Liver (tissue), 3 donors: ENCODE measurements around the gene PLEKHA7.

ENCODE experiments used
- CTCF ChIP-seq: fragments of 150-350 bp; IDR thresholded peaks from 2 replicates; pipeline ENCODE4 v1.5.1; 2017; ENCODE audit warnings: improper control_type of control experiment, low read depth, low read length; ENCODE audit not compliant: missing input control
- FOXA1 ChIP-seq: IDR thresholded peaks from 2 replicates; pipeline ENCODE4 v1.6.1; 2016; ENCODE audit warnings: antibody characterized with exemption
- HNF4G ChIP-seq: IDR thresholded peaks from 2 replicates; pipeline ENCODE4 v1.6.1; 2016; ENCODE audit warnings: antibody characterized with exemption
- JUND ChIP-seq, 2 donors: IDR thresholded peaks; 2 replicates each; pipeline ENCODE4 v1.6.1; 2016; ENCODE audit warnings: antibody characterized with exemption in 2 of 2
- NR2F2 ChIP-seq: IDR thresholded peaks from 2 replicates; pipeline ENCODE4 v1.6.1; 2016; ENCODE audit warnings: antibody characterized with exemption
- REST ChIP-seq: IDR thresholded peaks from 2 replicates; pipeline ENCODE4 v1.6.1; 2016; ENCODE audit warnings: antibody characterized with exemption, mild to moderate bottlenecking
- SP1 ChIP-seq: IDR thresholded peaks from 2 replicates; pipeline ENCODE4 v1.6.1; 2018; ENCODE audit warnings: antibody characterized with exemption, mild to moderate bottlenecking
- YY1 ChIP-seq: IDR thresholded peaks from 2 replicates; pipeline ENCODE4 v1.6.1; 2016; ENCODE audit warnings: antibody characterized with exemption, mild to moderate bottlenecking
- ZBTB33 ChIP-seq: IDR thresholded peaks from 2 replicates; pipeline ENCODE4 v1.6.1; 2016; ENCODE audit warnings: antibody characterized with exemption
- donor health status: healthy.
- donor health status: healthy.

- TF ChIP-seq CTCF, result no peak
- TF ChIP-seq JUND (IDR thresholded peaks at IDR 0.05), result no peak
- no peak for TF ChIP-seq NR2F2
- TF ChIP-seq SP1, result no peak
- TF ChIP-seq HNF4G, result no peak
- no peak for TF ChIP-seq FOXA1
- no peak for TF ChIP-seq REST
- TF ChIP-seq ZBTB33, result no peak
- TF ChIP-seq YY1, result no peak
Measured at GRCh38 chr11:17021511-17021910, 7.3 kb upstream of the PLEKHA7 start.
